Activated T-cell treated with anti-CD3 and anti-CD28 coated beads for 48 hours (primary cell): ENCODE data around the gene HSD17B11.
"Not testable (repeated sequence)": the region's sequence is repeated elsewhere in the genome, so short reads cannot be mapped to it uniquely, and the experiment has no call there.

Experiments used
- DNase-seq: peaks from one replicate; pipeline ENCODE4 v3.0.0-alpha.2; 2020; ENCODE audit warnings: low read depth

The HSD17B11 gene

GRCh38 chr4:87356832-87357526 is 34.0 kb downstream of the HSD17B11 start:
- no peak for DNase-seq

GRCh38 chr4:87354168-87355102 is 36.6 kb downstream of the HSD17B11 start:
- DNase-seq = no peak

- peak; percentile 8 for DNase-seq
Observed at GRCh38 chr4:87353592-87353991, 37.4 kb downstream of the HSD17B11 start.

GRCh38 chr4:87345139-87345538 is 45.8 kb downstream of the HSD17B11 start:
- DNase-seq = no peak

GRCh38 chr4:87342872-87343271 is 48.1 kb downstream of the HSD17B11 start:
- no peak for DNase-seq

GRCh38 chr4:87341954-87342635 is 48.9 kb downstream of the HSD17B11 start:
- DNase-seq = not testable (repeated sequence)

GRCh38 chr4:87339440-87339839 is 51.5 kb downstream of the HSD17B11 start:
- DNase-seq = no peak

GRCh38 chr4:87337361-87337760 is 53.6 kb downstream of the HSD17B11 start:
- DNase-seq = no peak

- DNase-seq = no peak
Observed at GRCh38 chr4:87333267-87333666, 57.7 kb downstream of the HSD17B11 start.

GRCh38 chr4:87330761-87331160 is 60.2 kb downstream of the HSD17B11 start:
- no peak for DNase-seq

- DNase-seq = no peak
Observed at GRCh38 chr4:87327136-87327535, 63.9 kb downstream of the HSD17B11 start.

GRCh38 chr4:87326460-87326859 is 64.5 kb downstream of the HSD17B11 start:
- DNase-seq = no peak

- DNase-seq = no peak
Observed at GRCh38 chr4:87322754-87323153, 68.2 kb downstream of the HSD17B11 start, which contains the start of gene HSD17B13. HSD17B13 (minus strand) TSS chr4:87322882; CDS start chr4:87322841, 41 bp downstream.

- DNase-seq = no peak
Observed at GRCh38 chr4:87321888-87322287, 69.1 kb downstream of the HSD17B11 start.

GRCh38 chr4:87317527-87317926 is 73.5 kb downstream of the HSD17B11 start:
- DNase-seq = no peak

- DNase-seq = no peak
Observed at GRCh38 chr4:87316961-87317360, 74.0 kb downstream of the HSD17B11 start.

GRCh38 chr4:87315000-87315399 is 76.0 kb downstream of the HSD17B11 start:
- not testable (repeated sequence) for DNase-seq

- no peak for DNase-seq
Observed at GRCh38 chr4:87313756-87314155, 77.2 kb downstream of the HSD17B11 start.

GRCh38 chr4:87311684-87312083 is 79.3 kb downstream of the HSD17B11 start:
- DNase-seq = no peak

- no peak for DNase-seq
Observed at GRCh38 chr4:87310691-87311335, 80.2 kb downstream of the HSD17B11 start.

- no peak for DNase-seq
Observed at GRCh38 chr4:87309625-87310024, 81.4 kb downstream of the HSD17B11 start.

GRCh38 chr4:87306056-87306455 is 84.9 kb downstream of the HSD17B11 start:
- no peak for DNase-seq
